ENCODE data around the gene PDS5B. TPM values are rescaled to one million over a fixed set of nuclear protein-coding genes. Genes with fewer than 3 reads are reported as not detected.

PDS5B gene
- total RNA-seq, 1 experiment from 2014 or later: 44.3 TPM

GRCh38 chr13:32538621-32539246 is 47.5 kb upstream of the PDS5B start, which contains the start of gene N4BP2L2 (continued):
- TF ChIP-seq, protein P1, sequence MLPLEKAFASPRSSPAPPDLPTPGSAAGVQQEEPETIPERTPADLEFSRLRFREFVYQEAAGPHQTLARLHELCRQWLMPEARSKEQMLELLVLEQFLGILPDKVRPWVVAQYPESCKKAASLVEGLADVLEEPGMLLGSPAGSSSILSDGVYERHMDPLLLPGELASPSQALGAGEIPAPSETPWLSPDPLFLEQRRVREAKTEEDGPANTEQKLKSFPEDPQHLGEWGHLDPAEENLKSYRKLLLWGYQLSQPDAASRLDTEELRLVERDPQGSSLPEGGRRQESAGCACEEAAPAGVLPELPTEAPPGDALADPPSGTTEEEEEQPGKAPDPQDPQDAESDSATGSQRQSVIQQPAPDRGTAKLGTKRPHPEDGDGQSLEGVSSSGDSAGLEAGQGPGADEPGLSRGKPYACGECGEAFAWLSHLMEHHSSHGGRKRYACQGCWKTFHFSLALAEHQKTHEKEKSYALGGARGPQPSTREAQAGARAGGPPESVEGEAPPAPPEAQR (CRISPR knock-in tag; IDR thresholded peaks at IDR 0.05): no peak
- TF ChIP-seq TCF7 (CRISPR knock-in tag; IDR thresholded peaks at IDR 0.05; ENCODE audit: low read depth) (no peak), IRF2 (CRISPR knock-in tag; IDR thresholded peaks at IDR 0.05; ENCODE audit: borderline replicate concordance, low read depth) (no peak), RELA (CRISPR knock-in tag; IDR thresholded peaks at IDR 0.05; ENCODE audit: borderline replicate concordance) (no peak), ZNF232 (CRISPR knock-in tag; IDR thresholded peaks at IDR 0.05) (peak; percentile 60; the same call in 1 of the 2 replicates), ZNF423 (CRISPR knock-in tag; IDR thresholded peaks at IDR 0.05) (no peak), RORB (CRISPR knock-in tag; IDR thresholded peaks at IDR 0.05) (no peak), FOXJ3 (CRISPR knock-in tag; IDR thresholded peaks at IDR 0.05; ENCODE audit: borderline replicate concordance) (no peak), MXD4 (CRISPR knock-in tag; IDR thresholded peaks at IDR 0.05; ENCODE audit: borderline replicate concordance) (no peak), ARID4B (CRISPR knock-in tag; IDR thresholded peaks at IDR 0.05; ENCODE audit: borderline replicate concordance) (no peak), MYBL2 (CRISPR knock-in tag; IDR thresholded peaks at IDR 0.05) (no peak), ZNF671 (CRISPR knock-in tag; IDR thresholded peaks at IDR 0.05) (no peak), ZNF317 (CRISPR knock-in tag; IDR thresholded peaks at IDR 0.05; ENCODE audit: borderline replicate concordance, low read depth) (peak; percentile 93), AR (CRISPR knock-in tag; IDR thresholded peaks at IDR 0.05) (no peak), ZNF263 (CRISPR knock-in tag; IDR thresholded peaks at IDR 0.05; ENCODE audit: low read depth) (no peak), CDX4 (CRISPR knock-in tag; IDR thresholded peaks at IDR 0.05; ENCODE audit: borderline replicate concordance) (no peak), TEAD1 (CRISPR knock-in tag; IDR thresholded peaks at IDR 0.05) (no peak), ZNF396 (CRISPR knock-in tag; IDR thresholded peaks at IDR 0.05; ENCODE audit: borderline replicate concordance) (peak; percentile 53; the same call in 1 of the 2 replicates), MLX (CRISPR knock-in tag; IDR thresholded peaks at IDR 0.05) (no peak), TP53 (CRISPR knock-in tag; IDR thresholded peaks at IDR 0.05) (no peak), TEAD4 (CRISPR knock-in tag; IDR thresholded peaks at IDR 0.05) (no peak), SOX15 (CRISPR knock-in tag; IDR thresholded peaks at IDR 0.05) (no peak)
- TF ChIP-seq, protein P2, sequence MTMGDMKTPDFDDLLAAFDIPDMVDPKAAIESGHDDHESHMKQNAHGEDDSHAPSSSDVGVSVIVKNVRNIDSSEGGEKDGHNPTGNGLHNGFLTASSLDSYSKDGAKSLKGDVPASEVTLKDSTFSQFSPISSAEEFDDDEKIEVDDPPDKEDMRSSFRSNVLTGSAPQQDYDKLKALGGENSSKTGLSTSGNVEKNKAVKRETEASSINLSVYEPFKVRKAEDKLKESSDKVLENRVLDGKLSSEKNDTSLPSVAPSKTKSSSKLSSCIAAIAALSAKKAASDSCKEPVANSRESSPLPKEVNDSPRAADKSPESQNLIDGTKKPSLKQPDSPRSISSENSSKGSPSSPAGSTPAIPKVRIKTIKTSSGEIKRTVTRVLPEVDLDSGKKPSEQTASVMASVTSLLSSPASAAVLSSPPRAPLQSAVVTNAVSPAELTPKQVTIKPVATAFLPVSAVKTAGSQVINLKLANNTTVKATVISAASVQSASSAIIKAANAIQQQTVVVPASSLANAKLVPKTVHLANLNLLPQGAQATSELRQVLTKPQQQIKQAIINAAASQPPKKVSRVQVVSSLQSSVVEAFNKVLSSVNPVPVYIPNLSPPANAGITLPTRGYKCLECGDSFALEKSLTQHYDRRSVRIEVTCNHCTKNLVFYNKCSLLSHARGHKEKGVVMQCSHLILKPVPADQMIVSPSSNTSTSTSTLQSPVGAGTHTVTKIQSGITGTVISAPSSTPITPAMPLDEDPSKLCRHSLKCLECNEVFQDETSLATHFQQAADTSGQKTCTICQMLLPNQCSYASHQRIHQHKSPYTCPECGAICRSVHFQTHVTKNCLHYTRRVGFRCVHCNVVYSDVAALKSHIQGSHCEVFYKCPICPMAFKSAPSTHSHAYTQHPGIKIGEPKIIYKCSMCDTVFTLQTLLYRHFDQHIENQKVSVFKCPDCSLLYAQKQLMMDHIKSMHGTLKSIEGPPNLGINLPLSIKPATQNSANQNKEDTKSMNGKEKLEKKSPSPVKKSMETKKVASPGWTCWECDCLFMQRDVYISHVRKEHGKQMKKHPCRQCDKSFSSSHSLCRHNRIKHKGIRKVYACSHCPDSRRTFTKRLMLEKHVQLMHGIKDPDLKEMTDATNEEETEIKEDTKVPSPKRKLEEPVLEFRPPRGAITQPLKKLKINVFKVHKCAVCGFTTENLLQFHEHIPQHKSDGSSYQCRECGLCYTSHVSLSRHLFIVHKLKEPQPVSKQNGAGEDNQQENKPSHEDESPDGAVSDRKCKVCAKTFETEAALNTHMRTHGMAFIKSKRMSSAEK (CRISPR knock-in tag; IDR thresholded peaks at IDR 0.05; ENCODE audit: borderline replicate concordance): no peak
- TF ChIP-seq, protein P3, sequence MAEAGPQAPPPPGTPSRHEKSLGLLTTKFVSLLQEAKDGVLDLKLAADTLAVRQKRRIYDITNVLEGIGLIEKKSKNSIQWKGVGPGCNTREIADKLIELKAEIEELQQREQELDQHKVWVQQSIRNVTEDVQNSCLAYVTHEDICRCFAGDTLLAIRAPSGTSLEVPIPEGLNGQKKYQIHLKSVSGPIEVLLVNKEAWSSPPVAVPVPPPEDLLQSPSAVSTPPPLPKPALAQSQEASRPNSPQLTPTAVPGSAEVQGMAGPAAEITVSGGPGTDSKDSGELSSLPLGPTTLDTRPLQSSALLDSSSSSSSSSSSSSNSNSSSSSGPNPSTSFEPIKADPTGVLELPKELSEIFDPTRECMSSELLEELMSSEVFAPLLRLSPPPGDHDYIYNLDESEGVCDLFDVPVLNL (CRISPR knock-in tag; IDR thresholded peaks at IDR 0.05; ENCODE audit: borderline replicate concordance, low read depth): no peak
